ENCODE data around the gene ZFYVE1.

The ZFYVE1 gene

DNA sequence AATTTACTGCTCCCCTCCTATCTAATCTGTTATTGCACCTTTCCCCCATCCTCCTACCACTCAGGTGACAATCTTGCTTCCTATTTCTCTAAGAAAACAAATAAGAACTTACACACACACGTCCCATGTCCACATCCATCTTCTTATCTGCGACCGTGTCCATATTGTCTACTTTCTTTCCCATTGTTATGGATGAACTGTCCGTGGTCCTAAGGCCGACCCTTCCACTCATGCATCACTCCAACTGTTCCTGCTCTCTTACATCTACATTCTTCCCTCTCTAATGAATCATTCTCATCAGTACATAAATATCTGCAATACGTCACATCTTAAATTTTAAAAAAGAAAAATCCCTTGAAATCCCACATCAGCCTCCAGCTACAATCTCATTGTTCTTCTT is 30.0 kb downstream of the ZFYVE1 start:
- CTCF ChIA-PET: interaction anchor here (1.0 kb wide), 1 partner anchor 24 kb away, joined by 3 read pairs; no protein-coding TSS in a partner anchor
- no peak for DNase-seq (ENCODE audit: extremely low spot score)
- POLR2A ChIA-PET: interaction anchor here (0.6 kb wide), 1 partner anchor 423 kb away, joined by 3 read pairs; no protein-coding TSS in a partner anchor
- no peak for TF ChIP-seq SUZ12 (IDR thresholded peaks at IDR 0.05)
- no peak for TF ChIP-seq HDGF (IDR thresholded peaks at IDR 0.05; ENCODE audit: borderline replicate concordance)
- no peak for TF ChIP-seq L3MBTL2 (conservative IDR thresholded peaks at IDR 0.05)
- TF ChIP-seq CTBP1 (IDR thresholded peaks at IDR 0.05; ENCODE audit: borderline replicate concordance): no peak
- TF ChIP-seq ZNF384 (IDR thresholded peaks at IDR 0.05): no peak
- no peak for TF ChIP-seq FOXM1 (IDR thresholded peaks at IDR 0.05; ENCODE audit: borderline replicate concordance)
- TF ChIP-seq, protein P1, sequence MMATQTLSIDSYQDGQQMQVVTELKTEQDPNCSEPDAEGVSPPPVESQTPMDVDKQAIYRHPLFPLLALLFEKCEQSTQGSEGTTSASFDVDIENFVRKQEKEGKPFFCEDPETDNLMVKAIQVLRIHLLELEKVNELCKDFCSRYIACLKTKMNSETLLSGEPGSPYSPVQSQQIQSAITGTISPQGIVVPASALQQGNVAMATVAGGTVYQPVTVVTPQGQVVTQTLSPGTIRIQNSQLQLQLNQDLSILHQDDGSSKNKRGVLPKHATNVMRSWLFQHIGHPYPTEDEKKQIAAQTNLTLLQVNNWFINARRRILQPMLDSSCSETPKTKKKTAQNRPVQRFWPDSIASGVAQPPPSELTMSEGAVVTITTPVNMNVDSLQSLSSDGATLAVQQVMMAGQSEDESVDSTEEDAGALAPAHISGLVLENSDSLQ (IDR thresholded peaks at IDR 0.05): no peak
- TF ChIP-seq ARNT (IDR thresholded peaks at IDR 0.05): no peak
- TF ChIP-seq LEF1 (IDR thresholded peaks at IDR 0.05; ENCODE audit: borderline replicate concordance): no peak
- TF ChIP-seq SP1 (IDR thresholded peaks at IDR 0.05): no peak
- TF ChIP-seq BHLHE40 (IDR thresholded peaks at IDR 0.05; ENCODE audit: borderline replicate concordance): no peak
- no peak for TF ChIP-seq FOXA1 (IDR thresholded peaks at IDR 0.05)
- no peak for TF ChIP-seq ELF4 (IDR thresholded peaks at IDR 0.05)

DNA sequence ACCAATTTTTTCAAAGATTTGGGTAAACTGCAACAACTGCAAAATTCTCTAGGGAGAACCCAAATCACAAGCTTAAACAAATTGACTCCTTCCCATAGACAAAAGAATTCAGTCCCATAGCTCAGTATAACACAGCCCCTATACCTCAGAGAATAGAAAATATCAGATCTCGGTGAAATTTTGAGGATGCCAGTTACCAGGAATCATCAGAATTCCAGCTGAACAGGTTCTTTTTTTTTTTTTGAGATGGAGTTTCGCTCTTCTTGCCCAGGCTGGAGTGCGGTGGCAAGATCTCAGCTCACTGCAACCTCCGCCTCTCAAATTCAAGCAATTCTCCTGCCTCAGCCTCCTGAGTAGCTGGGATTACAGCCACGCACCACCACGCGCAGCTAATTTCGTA is 36.7 kb downstream of the ZFYVE1 start:
- DNase-seq (ENCODE audit: extremely low spot score): no peak
- no peak for TF ChIP-seq FOXA1 (IDR thresholded peaks at IDR 0.05)
- no peak for TF ChIP-seq SUZ12 (IDR thresholded peaks at IDR 0.05)
- no peak for TF ChIP-seq HDGF (IDR thresholded peaks at IDR 0.05; ENCODE audit: borderline replicate concordance)
- TF ChIP-seq ELF4 (IDR thresholded peaks at IDR 0.05): no peak
- TF ChIP-seq L3MBTL2 (conservative IDR thresholded peaks at IDR 0.05): no peak
- no peak for TF ChIP-seq TARDBP (IDR thresholded peaks at IDR 0.05)
- TF ChIP-seq FOXM1 (IDR thresholded peaks at IDR 0.05; ENCODE audit: borderline replicate concordance): no peak
- no peak for TF ChIP-seq ZNF384 (IDR thresholded peaks at IDR 0.05)
- TF ChIP-seq ARNT (IDR thresholded peaks at IDR 0.05): no peak
- no peak for TF ChIP-seq NFRKB (IDR thresholded peaks at IDR 0.05)
- CTCF ChIA-PET: interaction anchor here (0.6 kb wide), 1 partner anchor 13 kb away, joined by 3 read pairs; no protein-coding TSS in a partner anchor
- POLR2A ChIA-PET: interaction anchor here (0.8 kb wide), 1 partner anchor 37 kb away, joined by 3 read pairs; the partner anchor contains the start of gene ZFYVE1

DNA sequence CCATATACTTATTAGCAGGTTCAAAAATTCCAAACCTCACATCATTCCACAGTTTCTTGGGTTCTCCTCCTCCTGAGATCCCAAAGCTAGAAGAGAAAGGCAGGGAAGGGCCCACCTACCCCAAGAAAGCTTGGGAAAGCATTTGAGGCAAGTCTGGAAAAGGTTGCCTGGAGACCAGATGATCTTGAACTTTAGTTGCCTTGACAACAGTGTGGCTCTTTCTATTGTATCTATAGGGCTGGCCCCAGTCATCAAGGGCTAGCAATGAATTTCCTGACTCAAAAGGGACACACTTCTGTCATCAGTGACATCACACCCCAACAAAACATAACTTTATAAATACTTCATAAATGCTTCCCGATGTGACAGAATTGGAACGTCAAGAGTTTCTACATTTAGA is 40.0 kb downstream of the ZFYVE1 start:
- TF ChIP-seq FOXM1 (IDR thresholded peaks at IDR 0.05; ENCODE audit: borderline replicate concordance) (no peak), SP1 (IDR thresholded peaks at IDR 0.05) (no peak), ARNT (IDR thresholded peaks at IDR 0.05) (no peak), NFRKB (IDR thresholded peaks at IDR 0.05) (no peak), BHLHE40 (IDR thresholded peaks at IDR 0.05; ENCODE audit: borderline replicate concordance) (no peak), L3MBTL2 (conservative IDR thresholded peaks at IDR 0.05) (no peak), FOXK2 (IDR thresholded peaks at IDR 0.05) (no peak), FOXA1 (IDR thresholded peaks at IDR 0.05) (no peak), ZNF384 (IDR thresholded peaks at IDR 0.05) (no peak), TARDBP (IDR thresholded peaks at IDR 0.05) (no peak), LEF1 (IDR thresholded peaks at IDR 0.05; ENCODE audit: borderline replicate concordance) (no peak), HDGF (IDR thresholded peaks at IDR 0.05; ENCODE audit: borderline replicate concordance) (no peak), SUZ12 (IDR thresholded peaks at IDR 0.05) (no peak), ELF4 (IDR thresholded peaks at IDR 0.05) (no peak), CTBP1 (IDR thresholded peaks at IDR 0.05; ENCODE audit: borderline replicate concordance) (no peak)
- TF ChIP-seq, protein P1 (IDR thresholded peaks at IDR 0.05): no peak
- no peak for DNase-seq (ENCODE audit: extremely low spot score)
- CTCF ChIA-PET: no interaction called here
- POLR2A ChIA-PET: interaction anchor here (0.8 kb wide), 1 partner anchor 72 kb away, joined by 3 read pairs; the partner anchor contains the start of gene RBM25

DNA sequence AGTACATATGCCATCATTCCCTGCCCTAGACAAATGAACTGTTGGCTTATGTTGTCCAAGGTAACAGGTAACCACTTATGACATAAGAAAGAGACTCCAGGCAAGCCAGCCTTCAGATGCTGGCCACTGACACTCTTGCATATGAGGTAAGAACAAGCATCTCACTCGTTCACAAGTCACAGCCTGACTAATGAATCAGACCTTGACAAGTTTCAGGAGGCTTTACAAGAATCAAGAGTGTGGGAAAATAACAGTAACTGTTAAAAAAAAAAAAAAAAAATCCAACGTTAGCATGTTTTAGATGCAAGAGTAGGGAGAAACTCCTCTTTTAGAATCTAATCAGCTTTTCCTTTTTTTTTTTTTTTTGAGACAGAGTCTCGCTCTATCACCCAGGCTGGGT is 40.7 kb downstream of the ZFYVE1 start:
- ChIA-PET POLR2A (no interaction called here), CTCF (no interaction called here)
- DNase-seq (ENCODE audit: extremely low spot score): no peak
- no peak for TF ChIP-seq HDGF (IDR thresholded peaks at IDR 0.05; ENCODE audit: borderline replicate concordance)
- TF ChIP-seq LEF1 (IDR thresholded peaks at IDR 0.05; ENCODE audit: borderline replicate concordance): no peak
- no peak for TF ChIP-seq ARNT (IDR thresholded peaks at IDR 0.05)
- TF ChIP-seq FOXA1 (IDR thresholded peaks at IDR 0.05): no peak
- TF ChIP-seq ELF4 (IDR thresholded peaks at IDR 0.05): no peak
- TF ChIP-seq SUZ12 (IDR thresholded peaks at IDR 0.05): no peak
- no peak for TF ChIP-seq FOXM1 (IDR thresholded peaks at IDR 0.05; ENCODE audit: borderline replicate concordance)
- TF ChIP-seq, protein P1 (IDR thresholded peaks at IDR 0.05): no peak
- no peak for TF ChIP-seq BHLHE40 (IDR thresholded peaks at IDR 0.05; ENCODE audit: borderline replicate concordance)
- TF ChIP-seq FOXK2 (IDR thresholded peaks at IDR 0.05): no peak
- TF ChIP-seq ZNF384 (IDR thresholded peaks at IDR 0.05): no peak
- TF ChIP-seq SP1 (IDR thresholded peaks at IDR 0.05): no peak
- no peak for TF ChIP-seq L3MBTL2 (conservative IDR thresholded peaks at IDR 0.05)
- no peak for TF ChIP-seq NFRKB (IDR thresholded peaks at IDR 0.05)
- TF ChIP-seq TARDBP (IDR thresholded peaks at IDR 0.05): no peak

DNA sequence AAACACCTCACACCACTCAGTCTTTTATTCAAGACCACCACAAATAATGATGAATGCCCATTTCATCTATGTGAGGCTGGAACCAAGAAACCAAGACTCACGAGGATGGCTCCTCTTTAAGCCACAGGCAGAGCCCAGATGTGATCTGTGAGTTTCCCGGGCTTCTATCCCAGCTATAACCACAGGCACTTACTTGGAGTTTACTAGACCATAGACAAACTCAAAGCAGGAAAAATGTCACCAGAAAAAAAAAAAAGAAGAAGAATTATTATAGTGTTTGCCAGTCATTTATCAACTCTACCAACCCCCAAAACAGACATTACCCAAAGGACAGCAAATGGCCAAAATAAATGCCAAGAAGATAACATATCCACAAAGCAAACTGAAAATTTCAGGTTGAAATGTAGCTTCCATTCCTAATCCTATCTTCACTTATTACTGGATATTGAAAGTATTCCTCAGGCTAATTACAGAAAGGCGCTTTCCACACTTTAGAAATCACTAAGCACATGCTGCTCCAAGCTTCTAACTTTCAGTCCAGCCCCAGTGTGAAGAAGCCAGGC is 44.7 kb downstream of the ZFYVE1 start:
- TF ChIP-seq TARDBP (IDR thresholded peaks at IDR 0.05) (no peak), ARNT (IDR thresholded peaks at IDR 0.05) (no peak), ZNF384 (IDR thresholded peaks at IDR 0.05) (no peak), FOXM1 (IDR thresholded peaks at IDR 0.05; ENCODE audit: borderline replicate concordance) (no peak), HDGF (IDR thresholded peaks at IDR 0.05; ENCODE audit: borderline replicate concordance) (no peak), FOXK2 (IDR thresholded peaks at IDR 0.05) (no peak), FOXA1 (IDR thresholded peaks at IDR 0.05) (no peak), LEF1 (IDR thresholded peaks at IDR 0.05; ENCODE audit: borderline replicate concordance) (no peak)
- ChIA-PET POLR2A (no interaction called here), CTCF (no interaction called here)
- no peak for DNase-seq (ENCODE audit: extremely low spot score)

DNA sequence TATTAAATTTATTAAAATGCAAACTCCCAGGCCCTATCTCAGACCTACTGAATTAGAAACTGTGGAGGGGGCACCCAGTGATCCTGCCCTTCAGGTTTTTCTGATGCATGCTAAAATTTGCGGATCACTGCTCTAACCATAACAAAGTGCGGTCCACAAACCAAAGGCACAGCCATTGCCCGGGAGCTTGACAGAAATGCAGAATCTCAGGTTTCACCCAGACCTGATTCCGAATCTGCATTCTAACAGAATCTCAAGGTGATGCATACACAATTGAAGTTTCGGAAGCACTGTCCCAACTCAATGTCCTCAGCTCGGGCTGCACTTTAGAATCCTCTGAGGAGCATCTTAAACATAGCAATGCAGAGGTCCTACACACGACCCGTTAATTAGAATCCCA is 46.0 kb downstream of the ZFYVE1 start:
- no peak for DNase-seq (ENCODE audit: extremely low spot score)
- ChIA-PET POLR2A (no interaction called here), CTCF (no interaction called here)
- no peak for TF ChIP-seq CTBP1 (IDR thresholded peaks at IDR 0.05; ENCODE audit: borderline replicate concordance)
- no peak for TF ChIP-seq NFRKB (IDR thresholded peaks at IDR 0.05)
- TF ChIP-seq LEF1 (IDR thresholded peaks at IDR 0.05; ENCODE audit: borderline replicate concordance): no peak
- TF ChIP-seq BHLHE40 (IDR thresholded peaks at IDR 0.05; ENCODE audit: borderline replicate concordance): no peak
- TF ChIP-seq SUZ12 (IDR thresholded peaks at IDR 0.05): no peak
- TF ChIP-seq SP1 (IDR thresholded peaks at IDR 0.05): no peak
- TF ChIP-seq FOXA1 (IDR thresholded peaks at IDR 0.05): no peak

All from HEK293T (cell line).